Thoracic aorta (tissue), 2 donors: ENCODE data around the gene INPP5A. TPM values are rescaled to one million over a fixed set of nuclear protein-coding genes. Genes with fewer than 3 reads are reported as not detected.

Experiments used
- ATAC-seq: fragments of 150-250 bp; one replicate; pipeline ENCODE4 v1.8.0; 2017; ENCODE audit warnings: low read depth; ENCODE audit not compliant: insufficient number of reproducible peaks, low FRiP score
- DNase-seq: peaks from one replicate; pipeline ENCODE4 v3.0.0-alpha.2; 2020; ENCODE audit warnings: low spot score
- H3K27ac ChIP-seq, 2 donors: fragments of 200-600 bp; sonication (generic); 1 replicate in 1 of 2; 2 replicates in 1 of 2; pipeline ENCODE4 v1.5.1; 2016; ENCODE audit warnings: mild to moderate bottlenecking in 2 of 2, moderate library complexity in 2 of 2
- H3K27me3 ChIP-seq: fragments of 200-600 bp; sonication (generic); replicated peaks from 2 replicates; pipeline ENCODE4 v1.6.0; 2016; ENCODE audit warnings: mild to moderate bottlenecking; ENCODE audit not compliant: insufficient read depth
- H3K36me3 ChIP-seq: fragments of 200-600 bp; sonication (generic); one replicate; pipeline ENCODE4 v1.5.1; 2016
- H3K4me1 ChIP-seq, 2 donors: fragments of 200-600 bp; sonication (generic); 1 replicate in 1 of 2; 2 replicates in 1 of 2; pipeline versions ENCODE4 v1.5.1 to v1.6.0; 2016; ENCODE audit warnings: low read depth in 2 of 2, mild to moderate bottlenecking in 1 of 2; ENCODE audit not compliant: control insufficient read depth in 1 of 2
- H3K4me3 ChIP-seq: fragments of 200-600 bp; sonication (generic); 2 replicates; pipeline ENCODE4 v1.5.1; 2016; ENCODE audit warnings: mild to moderate bottlenecking
- H3K9me3 ChIP-seq: fragments of 200-600 bp; sonication (generic); 2 replicates; pipeline ENCODE4 v1.5.1; 2016
- CTCF ChIP-seq: fragments of 200-600 bp; sonication (generic); IDR thresholded peaks from one replicate; pipeline ENCODE4 v1.5.1; 2019; ENCODE audit warnings: antibody characterized with exemption
- total RNA-seq, 2 donors: library from RNA; depleted of rRNA; stranded (reverse); fragments of >200 nt; gene quantifications; one replicate each; pipeline versions ENCODE4 v1.1.0 to v1.2.3, GENCODE V29; 2016

INPP5A gene
- total RNA-seq, 2 donors from 2014 or later: 120 to 142 TPM

GRCh38 chr10:132533571-132534260, 3.9 kb upstream of the INPP5A start:
- H3K9me3 ChIP-seq: peaks cover 4% of the 10 kb centered on the region
- no peak overlapping the region for H3K4me3 ChIP-seq
- no peaks in the 10 kb centered on the region for H3K36me3 ChIP-seq
- ATAC-seq (no peak), DNase-seq (peak; percentile 0)
- no peaks in the 10 kb centered on the region for H3K27me3 ChIP-seq
- H3K27ac ChIP-seq: no peak overlapping the region
- H3K4me1 ChIP-seq: peaks cover 5 to 20% of the 10 kb centered on the region in 2 donors
- no peak for TF ChIP-seq CTCF

GRCh38 chr10:132534391-132535064, 3.1 kb upstream of the INPP5A start:
- Histone ChIP-seq H3K27me3 (no peaks in the 10 kb centered on the region), H3K36me3 (no peaks in the 10 kb centered on the region), H3K27ac (no peak overlapping the region), H3K4me3 (no peak overlapping the region), H3K9me3 (peaks cover 4% of the 10 kb centered on the region), H3K4me1 (peaks cover 6 to 26% of the 10 kb centered on the region in 2 donors)
- TF ChIP-seq CTCF: no peak
- ATAC-seq: no peak
- no peak for DNase-seq

GRCh38 chr10:132535065-132535651, 2.4 kb upstream of the INPP5A start:
- Histone ChIP-seq H3K4me3 (no peak overlapping the region), H3K4me1 (peaks cover 12 to 31% of the 10 kb centered on the region in 2 donors), H3K27ac (no peak overlapping the region), H3K9me3 (peaks cover 4% of the 10 kb centered on the region), H3K36me3 (no peaks in the 10 kb centered on the region), H3K27me3 (no peaks in the 10 kb centered on the region)
- TF ChIP-seq CTCF: no peak
- DNase-seq: peak; percentile 1
- ATAC-seq: no peak

GRCh38 chr10:132536241-132536876, 1.2 kb upstream of the INPP5A start:
- peak overlapping the region; percentile 77 for H3K27ac ChIP-seq
- DNase-seq (peak; percentile 2), ATAC-seq (no peak)
- H3K36me3 ChIP-seq: no peaks in the 10 kb centered on the region
- peaks cover 23 to 43% of the 10 kb centered on the region in 2 donors for H3K4me1 ChIP-seq
- H3K27me3 ChIP-seq: no peaks in the 10 kb centered on the region
- TF ChIP-seq CTCF: peak; percentile 20
- peak overlapping the region; percentile 89 for H3K4me3 ChIP-seq
- H3K9me3 ChIP-seq: peaks cover 4% of the 10 kb centered on the region
